HCEC 1CT (cell line): ENCODE results near the gene ARFGEF2.

Source experiments
- DNase-seq: peaks from one replicate; pipeline ENCODE4 v3.0.0-alpha.2; 2017

Gene ARFGEF2

GRCh38 chr20:48901326-48901725, 20.2 kb upstream of the ARFGEF2 start:
- no peak for DNase-seq

GRCh38 chr20:48903705-48904104, 17.8 kb upstream of the ARFGEF2 start:
- no peak for DNase-seq

DNA sequence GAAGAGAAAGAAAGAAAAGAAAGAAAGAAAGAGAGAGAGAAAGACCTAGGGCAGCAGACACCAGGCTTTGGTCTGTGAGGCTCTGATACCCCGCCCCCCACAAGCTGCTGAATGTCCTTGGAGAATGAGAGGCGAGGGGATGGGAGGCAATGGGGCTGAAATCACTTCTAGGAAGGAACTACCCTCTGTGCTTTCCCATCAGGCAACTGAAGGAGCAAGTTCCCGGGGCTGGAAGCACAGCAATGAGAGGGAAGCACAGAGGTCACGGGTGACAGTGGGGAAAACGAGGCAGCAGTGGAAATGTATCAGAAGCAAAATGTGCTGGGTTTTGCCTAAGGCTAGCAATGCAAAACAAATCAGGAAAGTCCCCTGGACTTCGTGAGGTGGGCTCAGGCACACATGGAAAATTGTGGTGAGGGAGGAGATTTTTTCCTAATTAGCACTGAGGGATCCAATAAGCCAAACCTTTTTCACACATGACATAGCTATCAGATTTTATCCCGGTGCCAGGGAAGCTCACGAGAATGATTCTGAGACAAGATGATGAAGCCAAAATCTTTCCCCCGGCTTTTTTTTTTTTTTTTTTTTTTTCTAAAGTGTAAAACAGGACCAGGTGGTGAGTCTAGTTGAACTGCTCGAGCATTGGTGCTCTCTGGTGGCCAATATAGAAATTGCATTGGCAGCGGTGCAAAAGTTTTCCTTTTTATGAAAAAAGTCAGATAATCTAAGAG, 16.8 kb upstream of the ARFGEF2 start:
- DNase-seq: peak; percentile 41

DNA sequence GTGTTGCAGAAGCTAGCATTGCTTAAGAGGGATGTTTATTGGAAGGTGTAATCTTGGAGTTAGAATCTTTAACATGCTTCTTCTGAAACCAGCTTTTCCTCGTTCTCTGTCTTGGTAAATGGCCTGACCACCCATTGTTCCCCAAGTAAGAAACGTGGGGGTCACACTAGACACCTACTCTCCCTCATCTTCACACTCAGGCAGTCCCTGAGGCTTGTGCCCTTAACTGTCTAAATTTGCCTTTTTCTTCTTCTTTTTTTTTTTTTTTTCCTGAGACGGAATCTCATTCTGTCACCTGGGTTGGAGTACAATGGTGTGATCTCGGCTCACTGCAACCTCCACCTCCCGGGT, 16.2 kb upstream of the ARFGEF2 start:
- DNase-seq: no peak

GRCh38 chr20:48906221-48906877, 15.2 kb upstream of the ARFGEF2 start:
- no peak for DNase-seq

GRCh38 chr20:48908656-48909319, 12.7 kb upstream of the ARFGEF2 start:
- no peak for DNase-seq

GRCh38 chr20:48909910-48910309, 11.6 kb upstream of the ARFGEF2 start:
- DNase-seq: no peak

- no peak for DNase-seq
Measured at GRCh38 chr20:48910347-48910781, 11.1 kb upstream of the ARFGEF2 start.

- no peak for DNase-seq
Measured at GRCh38 chr20:48912065-48912464, 9.4 kb upstream of the ARFGEF2 start.

DNA sequence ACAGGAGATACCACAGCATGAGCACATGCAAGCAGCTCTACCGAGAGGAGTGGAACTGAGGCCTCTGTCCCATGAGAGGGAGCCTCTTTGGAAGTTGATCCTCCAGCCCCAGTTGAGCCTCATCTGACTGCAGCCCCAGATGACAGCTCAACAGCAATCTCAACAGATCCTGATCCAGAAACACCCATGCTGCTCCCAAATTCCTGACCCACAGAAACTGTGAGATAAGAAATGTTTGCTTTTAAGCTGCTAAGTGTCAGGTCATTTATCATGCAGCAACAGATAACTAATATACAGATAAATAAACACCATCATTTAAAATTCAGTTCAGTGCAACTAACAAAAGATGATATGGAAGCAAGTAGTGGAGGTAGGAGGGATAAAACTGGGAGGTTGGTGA, 4.8 kb upstream of the ARFGEF2 start:
- DNase-seq: no peak

DNA sequence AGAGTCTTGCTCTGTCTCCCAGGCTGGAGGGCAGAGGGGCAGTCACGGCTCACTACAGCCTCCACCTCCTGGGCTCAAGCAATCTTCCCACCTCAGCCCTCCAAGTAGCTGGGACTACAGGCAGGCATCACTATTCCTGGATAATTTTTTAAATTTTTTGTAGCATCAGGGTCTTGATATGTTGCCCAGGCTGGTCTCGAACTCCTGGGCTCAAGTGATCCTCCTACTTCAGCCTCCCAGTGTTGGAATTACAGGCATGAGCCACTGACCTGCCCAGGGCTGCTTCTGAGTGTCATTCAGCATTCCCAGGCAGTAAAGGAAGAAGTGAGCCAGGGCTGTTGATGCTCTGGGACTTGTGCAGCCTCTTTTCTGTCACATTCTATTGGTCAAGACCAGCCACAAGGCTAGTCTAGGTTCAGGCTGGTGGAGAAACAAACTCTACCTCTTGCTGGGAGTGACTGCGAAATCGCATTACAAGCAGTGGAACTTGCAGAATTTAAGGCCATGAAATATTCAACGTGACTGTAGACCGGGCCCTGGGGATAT, 2.1 kb upstream of the ARFGEF2 start:
- DNase-seq: no peak

GRCh38 chr20:48919882-48920526, 1.5 kb upstream of the ARFGEF2 start:
- DNase-seq: no peak

GRCh38 chr20:48920527-48921167, 864 bp upstream of the ARFGEF2 start:
- DNase-seq: no peak

DNA sequence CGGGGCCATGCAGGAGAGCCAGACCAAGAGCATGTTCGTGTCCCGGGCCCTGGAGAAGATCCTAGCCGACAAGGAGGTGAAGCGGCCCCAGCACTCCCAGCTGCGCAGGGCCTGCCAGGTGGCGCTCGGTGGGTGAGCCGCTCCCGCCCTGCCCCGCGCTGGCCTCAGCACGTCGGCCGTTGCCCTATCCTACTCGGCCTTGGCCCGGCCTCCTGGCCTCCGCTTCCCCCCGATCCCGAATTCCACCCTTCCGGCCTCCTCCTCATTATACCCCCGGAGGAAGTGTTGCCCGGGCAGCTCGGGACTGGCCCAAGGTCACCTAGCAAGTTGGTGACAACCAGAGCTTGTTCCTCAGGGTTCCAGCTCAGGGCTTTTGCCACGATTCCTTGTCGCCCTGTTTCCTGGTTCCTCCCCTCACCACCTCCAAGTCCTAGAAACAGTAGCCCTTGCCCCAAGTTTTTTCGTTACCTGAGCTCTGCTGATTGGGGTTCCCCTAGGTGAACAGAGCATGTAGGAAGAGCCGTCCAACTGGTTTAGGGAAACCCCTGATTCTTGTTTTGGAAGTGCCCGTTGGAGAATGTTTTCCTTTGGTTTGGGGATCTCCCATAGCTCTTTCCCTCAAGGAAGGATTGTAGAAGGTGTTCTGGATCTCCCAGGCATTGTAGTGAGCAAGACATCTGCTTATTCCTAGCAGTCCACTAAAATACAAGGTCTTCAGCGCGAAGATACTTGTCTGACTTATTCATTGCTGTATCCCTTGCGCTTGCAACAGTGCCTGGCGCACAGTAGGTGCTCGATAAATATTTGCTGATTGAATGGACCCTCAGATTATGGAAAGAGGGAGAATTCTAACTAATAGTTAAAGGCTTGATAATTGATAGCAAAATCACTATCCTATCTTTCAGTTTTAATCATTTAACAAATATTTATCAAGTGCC, 641 bp downstream of the ARFGEF2 start:
- DNase-seq: peak; percentile 72

GRCh38 chr20:48923149-48923718, 1.7 kb downstream of the ARFGEF2 start:
- no peak for DNase-seq

DNA sequence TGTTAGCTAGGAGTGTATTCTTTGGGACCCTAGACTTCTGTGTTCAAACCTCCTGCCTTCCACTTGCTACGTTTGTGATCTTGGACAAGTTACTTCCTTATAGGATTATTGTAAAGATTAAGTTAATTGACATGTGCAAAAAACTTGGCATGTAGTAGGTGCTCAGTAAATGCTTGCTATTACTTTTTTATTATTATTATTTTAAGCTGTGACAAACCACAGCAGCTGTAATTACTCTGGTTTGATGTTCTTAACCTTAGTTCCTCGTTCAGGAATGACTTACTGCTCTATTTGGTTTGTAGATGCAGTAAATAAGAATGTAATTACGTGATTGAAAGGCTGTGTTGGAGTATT, 3.2 kb downstream of the ARFGEF2 start:
- DNase-seq: no peak

GRCh38 chr20:48926267-48926666, 4.8 kb downstream of the ARFGEF2 start:
- DNase-seq: no peak

- no peak for DNase-seq
Measured at GRCh38 chr20:48926821-48927220, 5.3 kb downstream of the ARFGEF2 start.

DNA sequence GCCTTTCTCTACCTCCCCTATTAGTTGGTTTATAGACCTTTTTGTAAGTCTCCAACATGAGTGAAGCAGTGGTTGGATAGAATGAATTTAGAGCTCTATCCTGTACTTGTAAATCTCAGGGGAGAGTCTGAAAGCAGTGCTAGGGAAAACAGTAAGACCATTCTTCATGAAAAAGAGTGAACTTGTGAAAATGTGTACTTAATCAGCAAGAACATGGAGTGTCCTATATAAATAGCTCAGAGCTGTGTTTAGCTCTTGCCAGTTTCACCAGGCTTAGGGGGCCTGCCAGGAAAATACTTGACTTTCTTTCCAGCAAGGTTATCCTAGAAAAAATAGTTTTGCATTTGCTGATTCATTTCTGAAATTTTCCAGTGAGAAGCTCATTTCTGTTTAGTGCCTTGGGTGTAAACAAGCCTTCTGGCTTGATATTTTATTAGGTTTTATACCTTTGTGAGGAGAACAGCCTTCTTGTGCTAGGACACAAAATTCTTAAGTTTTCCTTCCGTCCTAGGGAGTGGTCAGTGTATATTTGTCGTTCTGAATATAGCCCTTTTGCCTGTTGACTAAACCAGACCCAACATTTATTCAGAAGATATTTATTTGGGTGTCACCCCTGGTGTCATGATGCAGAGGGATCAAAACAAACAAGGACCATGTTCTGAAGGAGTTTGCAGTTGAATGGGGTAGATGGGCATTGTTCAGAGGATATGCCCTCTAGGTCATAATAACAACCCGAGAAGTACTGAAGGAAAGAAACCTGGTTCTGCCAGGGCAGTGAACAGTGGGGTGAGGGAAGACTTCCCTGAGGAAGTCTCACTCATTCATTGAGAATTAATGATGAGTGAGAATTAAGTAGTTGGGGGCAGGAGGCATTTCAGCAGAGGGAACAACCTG, 7.6 kb downstream of the ARFGEF2 start:
- DNase-seq: no peak

GRCh38 chr20:48930035-48930434, 8.5 kb downstream of the ARFGEF2 start:
- no peak for DNase-seq
